GM12801 (cell line): ENCODE measurements around the gene GPR3.

Experiments
- CTCF ChIP-seq: IDR thresholded peaks from one replicate; pipeline ENCODE4 v1.5.1; 2011; ENCODE audit warnings: control low read depth; ENCODE audit not compliant: insufficient read length; ENCODE audit errors: extremely low read depth

GPR3 gene

GRCh38 chr1:27360159-27361043 is 32.0 kb upstream of the GPR3 start:
- no peak for TF ChIP-seq CTCF

GRCh38 chr1:27361044-27361402 is 31.4 kb upstream of the GPR3 start:
- no peak for TF ChIP-seq CTCF

- TF ChIP-seq CTCF, result no peak
Measured at GRCh38 chr1:27361553-27361952, 30.9 kb upstream of the GPR3 start.

- no peak for TF ChIP-seq CTCF
Measured at GRCh38 chr1:27363766-27364695, 28.4 kb upstream of the GPR3 start.

GRCh38 chr1:27364696-27365371 is 27.6 kb upstream of the GPR3 start:
- TF ChIP-seq CTCF, result no peak

- TF ChIP-seq CTCF, result no peak
Measured at GRCh38 chr1:27365372-27366112, 26.9 kb upstream of the GPR3 start.

- TF ChIP-seq CTCF, result no peak
Measured at GRCh38 chr1:27366113-27366410, 26.4 kb upstream of the GPR3 start.
